SKM-1 (cell line): ENCODE results near the gene PIANP.
A peak's percentile ranks its signal among the peaks of the same experiment; 100 is the strongest.
"Not testable (repeated sequence)": the region's sequence is repeated elsewhere in the genome, so short reads cannot be mapped to it uniquely, and the experiment has no call there.

Experiments
- DNase-seq: peaks from one replicate; lab custom pipeline; 2025; ENCODE audit not compliant: unreplicated experiment; lab: John Stamatoyannopoulos, UW

Gene PIANP

DNA sequence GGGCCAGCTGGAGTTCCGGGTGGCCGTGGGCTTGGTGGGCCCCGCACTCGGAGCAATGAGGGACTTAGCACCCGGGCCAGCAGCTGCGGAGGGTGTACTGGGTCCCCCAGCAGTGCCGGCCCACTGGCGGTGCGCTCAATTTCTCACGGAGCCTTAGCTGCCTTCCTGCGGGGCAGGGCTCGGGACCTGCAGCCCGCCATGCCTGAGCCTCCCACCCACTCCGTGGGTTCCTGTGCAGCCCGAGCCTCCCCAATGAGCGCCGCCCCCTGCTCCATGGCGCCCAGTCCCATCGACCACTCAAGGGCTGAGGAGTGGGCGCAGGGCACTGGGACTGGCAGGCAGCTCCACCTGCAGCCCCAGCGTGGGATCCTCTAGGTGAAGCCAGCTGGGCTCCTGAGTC, 7.7 kb upstream of the PIANP start:
- DNase-seq: not testable (repeated sequence)

DNA sequence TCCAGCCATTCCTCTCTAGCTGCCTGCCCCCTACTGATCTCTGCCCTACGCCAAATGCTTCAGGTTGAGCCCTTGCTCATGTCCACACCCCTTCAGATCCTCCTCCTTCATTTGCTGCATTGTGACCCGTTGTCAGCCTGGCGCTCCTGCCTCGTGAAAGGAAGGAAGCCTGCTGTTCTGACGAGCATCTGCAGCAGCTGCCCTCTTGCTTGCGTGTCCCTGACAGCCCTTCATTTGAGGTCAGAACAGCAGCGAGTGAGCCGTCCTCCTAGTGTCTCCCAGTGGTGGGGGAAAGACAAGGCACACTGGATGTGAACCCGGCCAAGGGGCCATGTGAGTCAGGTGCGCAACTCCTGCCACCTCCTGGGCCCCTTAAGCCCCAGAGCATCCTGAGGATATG, 3.0 kb upstream of the PIANP start:
- no peak for DNase-seq

DNA sequence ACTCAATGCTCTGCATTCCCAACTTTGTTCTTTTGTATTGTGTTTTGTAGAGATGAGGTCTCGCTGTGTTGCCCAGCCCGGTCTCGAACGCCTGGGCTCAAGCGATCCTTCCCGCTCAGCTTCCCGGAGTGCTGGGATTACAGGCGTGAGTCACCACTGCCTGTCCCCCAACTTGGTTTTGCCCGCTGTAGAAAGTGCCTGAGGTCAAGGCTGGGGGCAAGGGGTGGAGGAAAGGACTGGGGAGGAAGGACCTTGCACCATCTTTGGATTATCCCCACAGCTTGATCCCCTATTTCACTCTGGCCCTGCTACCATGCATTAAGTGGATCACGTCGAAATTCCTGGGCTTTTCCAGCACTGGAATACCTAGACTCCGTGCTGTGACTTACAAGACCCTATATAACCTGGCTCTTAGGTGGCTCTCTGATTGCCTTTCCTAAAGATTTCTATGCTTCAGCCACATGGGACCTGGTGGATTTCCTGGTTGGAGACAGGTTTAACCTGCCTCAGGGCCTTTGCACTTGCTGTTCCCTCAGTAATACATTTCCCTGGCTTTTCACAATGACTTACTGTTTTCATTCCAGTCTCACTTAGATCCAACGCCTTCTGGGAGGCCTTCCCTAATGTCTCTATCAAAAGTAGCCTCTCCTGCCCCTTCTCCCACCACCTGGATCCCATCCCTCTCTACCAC, 608 bp upstream of the PIANP start:
- DNase-seq: no peak

DNA sequence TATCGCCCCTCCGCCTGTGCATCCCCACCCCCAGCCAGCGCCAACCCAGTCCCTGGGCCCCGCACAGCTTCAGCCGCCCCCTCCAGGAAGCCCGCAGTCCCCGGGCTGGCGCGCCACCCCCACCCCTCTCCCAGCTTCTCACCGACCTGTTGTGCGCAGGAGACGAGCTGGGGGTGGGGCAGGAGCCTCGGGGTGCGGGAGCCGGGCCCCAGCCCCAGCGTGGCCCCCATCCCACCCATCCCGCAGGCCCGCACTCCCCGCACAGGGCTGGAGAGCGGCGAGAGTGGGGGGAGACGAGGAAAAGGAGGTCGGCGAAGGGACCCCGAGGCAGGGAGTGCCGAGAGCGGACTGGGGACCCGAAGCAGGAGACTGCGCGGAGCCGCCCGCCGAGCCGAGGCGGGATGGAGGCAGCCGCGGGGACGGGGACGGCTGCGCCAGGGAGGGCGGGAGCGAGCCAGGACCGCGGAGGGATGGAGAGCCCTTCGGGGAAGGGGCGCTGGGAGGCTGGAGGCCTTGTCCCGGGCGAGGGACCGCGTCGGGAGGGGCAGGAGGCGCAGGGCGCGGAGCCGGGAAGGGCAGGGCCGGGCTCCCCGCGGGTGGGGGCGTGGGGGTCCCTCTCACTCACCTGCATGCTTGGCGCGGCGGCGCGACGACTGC, 498 bp downstream of the PIANP start:
- DNase-seq: no peak

DNA sequence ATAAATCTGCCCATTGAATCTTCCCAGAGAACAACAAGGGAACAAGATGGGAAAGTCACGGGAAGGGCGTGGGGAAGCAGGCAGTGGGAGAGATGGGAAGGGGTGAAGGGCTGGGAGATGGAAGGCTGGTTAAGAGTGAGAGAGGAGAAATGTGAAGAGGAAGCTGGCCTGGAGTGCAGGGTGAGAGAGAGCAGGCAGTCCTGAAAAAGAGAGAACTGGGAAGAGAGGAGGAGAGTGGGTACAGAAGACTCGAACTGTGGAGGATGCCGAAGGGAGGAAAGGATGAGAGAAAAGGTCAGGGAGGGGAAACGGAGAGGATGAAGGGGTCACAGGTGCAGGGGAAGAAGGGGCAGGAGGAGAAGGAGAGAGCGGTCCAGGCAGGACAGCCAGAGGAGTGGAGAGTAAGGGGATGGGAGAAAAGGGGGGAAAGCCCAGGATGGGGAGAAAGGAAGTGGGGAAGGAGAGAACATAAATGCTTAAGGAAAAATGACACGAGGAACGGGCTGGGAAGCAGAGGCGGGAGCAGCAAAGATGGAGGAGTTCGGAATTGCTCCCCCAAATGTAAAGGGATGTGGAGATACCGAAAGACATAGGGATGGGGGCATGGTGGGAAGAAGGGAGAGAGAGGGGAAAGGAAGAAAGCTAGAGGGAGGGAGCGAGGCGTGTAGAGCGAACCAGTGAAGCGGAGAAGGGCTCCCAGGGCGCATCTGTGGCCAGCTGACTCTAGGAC, 1.2 kb downstream of the PIANP start:
- DNase-seq: no peak

DNA sequence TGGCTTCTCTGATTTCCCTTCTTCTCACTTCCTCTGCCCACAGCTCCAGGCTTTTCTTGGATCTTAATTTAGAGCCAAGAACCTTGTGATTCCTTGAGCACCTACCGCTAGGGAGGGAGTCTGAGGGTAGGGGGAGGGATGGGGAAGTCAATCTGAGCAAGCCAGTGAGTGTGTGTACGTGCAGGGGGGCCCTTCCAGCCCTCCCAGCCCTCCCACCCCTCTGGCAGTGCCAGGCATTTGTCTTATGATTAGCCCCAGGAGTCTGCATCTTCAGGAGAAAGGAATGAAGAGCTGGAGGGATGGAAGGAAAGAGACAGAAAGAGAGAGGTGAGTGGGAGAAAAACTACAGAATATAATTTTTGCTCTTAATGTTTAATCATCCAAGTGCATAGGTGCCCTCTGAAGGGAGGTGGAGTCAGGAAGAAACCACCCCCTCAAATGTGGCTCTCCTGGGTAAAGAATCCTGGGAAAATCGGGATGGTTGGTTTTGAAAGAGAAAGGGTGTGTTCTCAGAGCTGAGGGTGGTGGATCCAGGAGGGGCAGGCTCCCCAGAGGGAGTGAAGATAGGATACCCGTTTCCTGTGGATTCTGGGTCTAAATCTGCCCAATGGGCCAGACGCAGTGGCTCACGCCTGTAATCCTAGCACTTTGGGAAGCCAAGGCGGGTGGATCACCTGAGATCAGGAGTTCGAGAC, 2.1 kb downstream of the PIANP start:
- no peak for DNase-seq

DNA sequence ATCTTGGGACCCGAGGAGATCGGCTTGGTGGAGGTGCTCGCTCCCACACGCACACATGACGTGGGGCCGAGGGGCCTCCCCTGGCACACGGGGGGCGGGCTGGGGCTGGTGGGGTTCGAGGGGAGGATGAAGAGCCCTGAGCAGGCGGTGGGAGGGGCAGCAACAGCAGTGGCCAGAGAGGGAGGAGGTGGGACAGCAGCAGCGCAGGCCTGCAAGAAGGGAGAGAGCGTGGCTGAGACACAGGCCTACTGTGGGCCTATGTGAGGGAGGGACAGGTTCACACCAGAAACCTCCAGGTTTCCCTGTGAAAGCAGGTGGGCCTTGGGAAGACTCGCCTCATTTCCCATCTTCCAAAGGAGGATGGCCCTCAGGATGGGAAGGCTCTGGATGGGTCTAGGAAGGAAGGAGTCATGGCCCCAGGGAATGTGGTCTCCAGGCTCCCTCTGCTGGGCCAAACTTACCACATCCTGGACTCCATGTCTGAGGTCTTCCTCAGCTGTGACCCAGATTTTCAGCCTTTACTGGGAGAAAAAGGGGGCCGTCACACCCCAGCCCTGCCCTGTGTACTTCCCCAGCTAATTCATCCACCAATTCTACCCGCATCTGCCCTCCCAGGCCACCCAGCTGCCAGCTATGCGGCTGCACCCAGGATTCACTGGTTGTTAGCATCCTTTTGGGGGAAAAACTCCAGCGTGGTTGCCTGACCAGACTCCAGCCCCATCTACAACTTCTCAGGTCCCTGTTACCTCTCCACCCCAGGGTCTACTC, 2.8 kb downstream of the PIANP start:
- DNase-seq: no peak

DNA sequence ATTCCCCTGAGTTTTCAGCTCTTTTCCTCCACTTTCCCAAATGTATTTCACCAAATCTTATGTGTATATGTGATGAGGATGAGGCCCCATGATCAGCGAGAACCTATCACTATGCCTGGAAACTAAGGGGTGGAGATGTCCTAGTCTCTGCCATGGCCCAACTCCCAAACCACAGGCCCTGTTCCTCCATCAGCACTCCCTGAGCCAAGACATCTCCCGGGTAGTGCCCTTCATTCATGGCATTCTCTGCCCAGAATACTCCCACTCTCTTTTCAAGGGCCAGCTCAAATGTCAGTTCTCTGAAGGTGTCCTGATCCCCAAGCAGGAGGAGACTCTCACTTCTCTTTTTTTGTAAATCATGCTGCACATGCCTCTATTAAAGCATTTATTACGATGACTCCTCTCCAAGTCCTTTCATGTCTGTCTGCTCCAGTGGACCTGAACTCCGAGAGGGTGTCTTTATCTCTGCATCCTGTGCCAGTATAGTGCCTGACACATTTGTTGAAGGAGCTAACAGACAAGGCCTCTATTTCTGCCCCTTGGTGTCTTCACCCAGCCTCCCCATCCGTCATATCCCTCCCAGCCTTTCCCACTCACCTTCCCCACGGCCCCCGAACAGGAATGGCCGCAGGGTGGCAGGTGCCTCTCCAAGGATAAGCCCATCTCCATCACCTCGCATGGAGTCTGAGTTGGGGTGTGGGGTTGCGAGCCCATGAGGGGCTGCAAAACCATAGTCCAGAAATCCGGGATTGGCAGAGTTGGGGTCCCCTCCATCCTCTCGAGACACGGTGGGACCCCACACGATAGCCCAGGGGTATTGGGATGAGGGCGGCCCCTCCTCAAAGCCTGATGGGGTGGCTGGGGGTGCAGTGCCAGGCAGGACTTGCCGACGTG, 3.7 kb downstream of the PIANP start:
- no peak for DNase-seq

DNA sequence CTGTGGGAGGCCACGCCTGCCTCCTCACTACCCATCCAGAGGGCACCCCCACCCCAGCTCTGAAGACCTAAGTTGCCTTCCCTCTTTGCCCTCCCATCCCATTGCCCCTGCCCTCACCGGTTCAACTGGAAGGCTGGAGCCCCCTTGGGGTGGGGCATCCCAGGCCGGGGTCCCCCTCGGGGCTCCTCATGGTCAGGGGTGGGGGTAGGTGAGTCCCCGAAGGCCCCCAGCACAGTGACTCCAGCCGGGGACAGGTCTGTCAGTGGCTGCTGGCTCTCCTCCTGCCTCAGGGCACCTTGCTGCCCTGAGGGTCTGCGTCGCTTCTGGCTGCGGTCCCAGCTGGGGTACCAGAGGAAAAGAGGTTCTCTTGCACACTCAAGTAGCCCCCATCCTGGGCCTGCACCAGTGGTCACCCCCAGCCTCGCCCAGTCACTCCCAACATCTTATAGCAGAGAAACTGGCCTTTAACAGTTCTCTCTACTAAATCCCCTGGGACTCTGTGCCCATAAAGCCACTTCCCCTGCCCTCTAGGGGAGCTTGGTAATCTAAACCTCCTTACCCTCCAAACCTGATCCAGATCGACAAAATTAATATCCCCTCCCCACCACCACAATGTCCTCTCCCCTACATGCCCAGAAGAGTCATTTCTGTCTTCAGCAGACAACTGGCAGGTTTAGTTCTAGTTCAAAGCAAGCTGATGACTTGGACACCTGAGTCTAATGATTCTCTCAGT, 5.1 kb downstream of the PIANP start:
- no peak for DNase-seq

DNA sequence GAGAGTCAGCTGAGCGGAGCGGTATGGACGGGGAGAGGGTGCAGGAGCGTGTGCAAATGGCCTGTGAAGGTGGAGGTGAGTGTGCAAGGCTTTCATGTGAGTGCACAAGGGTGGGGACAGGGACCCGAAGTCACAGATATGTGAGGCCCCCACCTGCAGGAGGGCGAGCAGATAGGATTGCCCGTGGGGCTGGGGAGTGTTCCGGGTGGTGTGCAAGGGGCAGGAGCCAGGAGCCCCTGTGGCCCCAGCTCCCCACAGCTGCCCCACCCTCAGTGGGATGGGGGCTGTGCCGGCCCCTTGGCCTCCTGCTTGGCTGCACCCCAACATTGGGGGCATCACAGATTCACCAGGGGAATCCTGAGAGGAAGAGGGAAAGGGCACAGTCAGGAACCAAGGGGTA, 5.9 kb downstream of the PIANP start:
- no peak for DNase-seq

DNA sequence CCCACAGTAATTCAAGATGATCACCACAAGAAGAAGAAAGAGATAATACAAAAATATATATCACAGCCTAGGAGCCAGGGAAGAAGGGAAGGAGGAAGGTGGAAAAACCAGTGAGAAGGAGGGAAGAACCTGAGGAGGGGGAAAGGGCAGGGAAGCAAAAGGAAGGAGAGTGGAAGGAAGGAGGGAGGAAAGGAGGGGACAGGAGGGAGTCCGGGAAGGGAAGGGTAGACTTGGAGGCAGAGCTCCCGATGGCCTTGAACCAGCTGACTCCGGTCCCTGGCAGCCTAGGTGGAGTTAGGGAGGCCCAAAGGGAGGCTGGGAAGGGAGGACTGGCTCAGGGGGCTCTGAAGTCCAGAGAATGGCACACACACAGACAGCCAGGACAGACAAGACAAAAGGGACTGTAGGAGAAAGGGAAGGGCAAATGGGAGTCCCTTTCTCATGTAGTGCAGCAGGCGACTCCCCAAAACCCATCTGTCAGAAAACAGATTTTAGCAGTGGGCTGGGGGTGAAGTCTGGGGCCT, 6.7 kb downstream of the PIANP start:
- no peak for DNase-seq

DNA sequence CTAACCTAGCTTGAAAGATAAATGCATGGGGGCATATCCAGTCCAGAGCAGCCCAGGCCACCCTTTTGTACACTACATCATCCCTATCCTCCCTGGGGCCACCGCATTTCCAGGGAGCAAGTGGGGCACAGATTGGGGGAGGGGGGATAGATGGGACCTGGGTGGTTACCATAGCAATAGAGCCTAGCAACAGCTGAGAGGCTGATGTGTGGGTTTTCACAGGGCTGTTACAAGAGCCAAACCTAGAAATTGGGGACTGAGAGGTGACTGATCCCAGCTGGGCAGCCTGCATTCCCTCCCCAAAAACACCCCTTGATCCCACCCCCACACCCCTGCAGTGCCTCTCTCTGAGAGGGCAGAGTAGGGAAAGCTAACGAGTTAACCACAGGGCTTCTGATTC, 7.7 kb downstream of the PIANP start:
- DNase-seq: no peak

DNA sequence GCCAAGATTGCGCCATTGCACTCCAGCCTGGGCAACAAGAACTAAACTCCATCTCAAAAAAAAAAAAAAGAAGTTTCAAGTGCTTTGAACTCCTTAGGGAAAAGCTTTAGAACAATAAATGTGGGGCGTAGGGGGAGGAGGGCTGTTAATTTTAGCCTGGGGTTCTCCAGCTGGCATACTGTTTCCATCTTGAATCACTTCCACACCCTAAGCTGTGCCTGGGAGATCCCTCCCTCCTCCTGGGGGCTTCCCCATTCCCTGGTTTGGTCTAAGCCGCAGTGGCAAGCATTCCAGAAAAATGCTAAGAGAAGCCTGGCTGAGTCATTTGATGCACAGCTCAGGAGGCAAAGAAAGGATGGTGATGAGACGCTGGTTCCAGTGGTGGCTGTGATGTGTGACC, 9.1 kb downstream of the PIANP start:
- no peak for DNase-seq

DNA sequence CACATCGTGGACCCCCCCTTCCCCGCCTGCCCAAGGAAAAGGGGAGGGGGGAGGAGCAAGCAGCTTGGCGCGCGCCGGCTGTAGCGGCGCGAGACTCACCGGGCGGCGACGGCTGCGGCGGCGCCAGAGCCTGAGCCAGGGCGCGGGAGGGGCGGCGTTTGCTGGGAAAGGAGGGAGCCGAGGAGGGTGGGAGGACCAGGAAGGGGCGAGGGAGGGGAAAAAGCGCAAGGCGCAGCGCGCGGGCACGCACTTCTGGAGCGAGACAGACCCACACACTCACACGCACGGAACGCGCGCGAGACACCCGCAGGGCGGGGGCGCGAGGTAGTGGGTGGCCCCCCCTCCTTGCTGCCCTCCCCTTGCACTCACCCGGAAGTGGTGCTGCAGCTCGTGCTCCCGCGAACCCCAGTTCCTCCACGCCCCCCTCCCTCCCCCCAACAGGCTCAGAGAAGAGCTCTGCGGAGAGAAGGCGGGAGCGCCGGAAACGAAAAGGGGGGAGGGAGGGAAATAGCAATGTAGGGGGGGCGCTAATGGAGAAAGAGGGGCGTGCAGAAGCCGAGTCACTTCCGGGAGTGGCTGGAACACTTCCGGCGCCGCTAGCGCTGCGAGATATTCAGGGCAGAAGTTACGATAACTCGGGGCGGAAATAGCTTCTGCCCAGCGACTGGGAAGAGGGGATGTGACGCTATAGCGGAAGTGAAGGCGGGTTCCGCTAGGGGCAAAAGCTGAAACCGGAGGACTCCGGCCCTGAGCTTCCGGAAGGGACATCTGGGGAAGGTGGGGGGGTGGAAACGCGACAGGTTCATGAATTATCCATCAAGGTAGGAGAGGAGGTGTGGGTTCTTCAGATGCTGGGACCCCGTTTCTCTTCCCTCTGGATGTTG, 11.4 kb downstream of the PIANP start, which contains the start of gene ZNF384:
Gene ZNF384, minus strand, starts transcription at position 377 of the 884 bp plus-strand sequence. CDS start 9,855 bp downstream, outside the sequence.
- peak; percentile 76 for DNase-seq

DNA sequence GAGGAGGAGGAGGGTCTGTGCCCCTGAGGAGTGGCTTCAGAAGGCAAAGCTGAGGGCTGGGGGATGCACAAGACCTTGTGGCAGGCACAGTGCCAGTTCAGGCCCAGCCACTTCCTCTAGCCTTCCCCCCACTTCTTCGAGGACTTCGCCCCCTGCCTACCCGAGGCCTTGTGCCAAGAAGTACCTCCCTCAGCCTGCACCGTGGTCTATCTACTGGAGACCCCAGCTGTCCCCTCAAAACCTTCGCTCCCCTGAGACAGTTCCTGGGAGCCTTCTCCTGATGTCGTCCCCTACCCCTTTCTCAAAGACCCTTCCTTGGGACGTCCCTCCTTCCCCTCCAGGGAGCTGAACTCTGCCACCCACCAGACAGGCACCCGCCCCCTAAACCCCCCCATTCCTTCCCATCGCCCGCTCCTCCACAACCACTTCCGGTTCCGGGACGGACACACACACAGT, 12.0 kb downstream of the PIANP start:
- DNase-seq: peak; percentile 12

DNA sequence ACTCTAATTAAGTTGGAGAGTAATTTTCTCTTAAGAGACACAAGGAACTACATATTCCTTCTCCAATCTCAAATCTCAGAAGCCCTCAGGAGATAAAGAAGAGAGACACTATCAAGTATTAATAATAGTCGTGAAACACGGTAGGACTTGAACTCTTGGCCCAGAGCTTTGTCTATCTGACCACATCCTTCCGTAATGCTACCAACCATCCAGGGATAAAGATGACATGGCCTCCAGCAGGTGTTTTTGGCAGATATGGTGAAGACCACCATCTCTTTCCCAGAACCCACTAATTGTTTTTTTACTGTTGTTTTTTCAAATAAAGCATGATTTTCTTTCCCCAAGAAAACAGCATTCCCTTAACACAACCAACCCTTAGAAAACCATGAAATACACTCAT, 14.8 kb downstream of the PIANP start:
- no peak for DNase-seq

DNA sequence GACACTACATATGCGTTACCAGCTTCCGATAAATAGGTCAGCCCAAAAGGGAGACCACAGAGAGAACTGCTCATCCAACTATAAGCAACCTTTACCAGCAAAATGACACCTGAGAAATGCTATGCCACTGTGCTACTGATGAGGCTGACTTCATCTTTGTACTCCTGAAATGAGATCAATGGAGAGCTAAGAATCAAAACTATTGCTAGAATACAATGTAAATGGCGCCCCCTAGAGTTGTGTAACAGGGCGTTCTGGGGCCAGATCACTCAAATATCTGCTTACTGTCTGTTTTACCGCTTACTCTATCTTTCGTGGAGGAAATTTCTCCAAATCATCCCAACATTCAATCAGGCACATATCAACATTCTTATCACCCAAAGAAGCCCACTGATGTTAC, 16.0 kb downstream of the PIANP start:
- no peak for DNase-seq

DNA sequence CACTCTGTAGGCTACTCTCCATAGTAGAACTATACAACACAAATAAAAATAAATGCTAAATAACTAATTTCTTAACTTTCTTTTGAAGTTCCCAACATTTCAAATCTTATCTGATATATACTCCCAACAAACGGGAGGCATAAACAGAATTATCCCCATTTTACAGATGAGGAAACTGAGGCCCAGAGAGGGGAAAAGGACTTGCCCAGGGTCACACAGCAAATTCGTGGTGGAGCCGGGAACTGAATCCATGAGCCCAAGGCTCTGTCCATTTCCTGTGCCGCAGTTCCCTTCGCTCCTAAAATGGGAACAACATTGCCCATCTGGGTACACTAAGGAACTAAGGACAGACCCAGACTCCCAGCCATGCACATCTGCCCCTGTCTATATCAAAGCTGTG, 23.7 kb downstream of the PIANP start:
- DNase-seq: no peak
